HG03039 (cell line): Measurements from ENCODE around the gene TMEM121.

ENCODE experiments used
- ATAC-seq: cut with Tn5 transposase; IDR thresholded peaks from one replicate; pipeline ENCODE4 v1.9.1; 2021; ENCODE audit warnings: mild to moderate bottlenecking, moderate library complexity; ENCODE audit not compliant: unreplicated experiment

The TMEM121 gene

DNA sequence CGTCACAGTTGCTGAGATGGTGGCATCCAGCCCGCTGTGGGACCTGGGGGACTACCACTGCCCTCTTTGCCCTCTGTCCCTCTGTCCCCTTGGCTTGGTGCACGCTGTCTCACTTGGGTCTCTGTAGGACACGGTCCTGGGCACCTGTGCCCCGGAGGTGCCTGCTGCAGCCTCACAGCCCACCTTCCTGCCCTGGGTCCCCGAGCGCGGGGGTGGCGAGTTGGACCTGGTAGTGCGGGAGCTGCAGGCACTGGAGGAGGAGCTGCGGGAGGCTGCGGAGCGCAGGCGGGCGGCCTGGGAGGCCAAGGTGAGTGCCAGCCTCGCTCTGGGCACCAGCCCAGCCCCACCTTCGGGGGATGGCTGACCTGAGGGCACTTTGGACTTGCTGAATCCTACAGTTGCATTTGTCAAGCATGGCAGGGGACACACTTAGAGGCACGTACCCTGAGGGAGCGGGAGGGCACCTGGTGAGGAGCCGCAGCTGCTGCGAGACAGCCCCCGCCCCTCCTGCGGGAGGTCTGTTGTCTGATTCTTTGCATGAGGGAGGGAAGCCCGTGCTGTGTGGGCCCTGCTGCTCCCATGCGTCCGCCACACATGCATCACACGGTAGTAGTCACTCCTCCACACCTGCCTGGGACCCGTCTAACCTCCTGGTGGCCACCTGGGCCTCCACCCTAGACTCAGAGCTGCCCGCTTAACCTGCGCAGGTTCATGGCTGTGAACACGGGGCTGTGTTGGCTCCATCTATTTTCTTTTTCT, 28.5 kb upstream of the TMEM121 start:
- ATAC-seq = no peak

- no peak for ATAC-seq
Observed at GRCh38 chr14:105498430-105499255, 27.7 kb upstream of the TMEM121 start.

- ATAC-seq = no peak
Observed at GRCh38 chr14:105499256-105500035, 26.9 kb upstream of the TMEM121 start.

DNA sequence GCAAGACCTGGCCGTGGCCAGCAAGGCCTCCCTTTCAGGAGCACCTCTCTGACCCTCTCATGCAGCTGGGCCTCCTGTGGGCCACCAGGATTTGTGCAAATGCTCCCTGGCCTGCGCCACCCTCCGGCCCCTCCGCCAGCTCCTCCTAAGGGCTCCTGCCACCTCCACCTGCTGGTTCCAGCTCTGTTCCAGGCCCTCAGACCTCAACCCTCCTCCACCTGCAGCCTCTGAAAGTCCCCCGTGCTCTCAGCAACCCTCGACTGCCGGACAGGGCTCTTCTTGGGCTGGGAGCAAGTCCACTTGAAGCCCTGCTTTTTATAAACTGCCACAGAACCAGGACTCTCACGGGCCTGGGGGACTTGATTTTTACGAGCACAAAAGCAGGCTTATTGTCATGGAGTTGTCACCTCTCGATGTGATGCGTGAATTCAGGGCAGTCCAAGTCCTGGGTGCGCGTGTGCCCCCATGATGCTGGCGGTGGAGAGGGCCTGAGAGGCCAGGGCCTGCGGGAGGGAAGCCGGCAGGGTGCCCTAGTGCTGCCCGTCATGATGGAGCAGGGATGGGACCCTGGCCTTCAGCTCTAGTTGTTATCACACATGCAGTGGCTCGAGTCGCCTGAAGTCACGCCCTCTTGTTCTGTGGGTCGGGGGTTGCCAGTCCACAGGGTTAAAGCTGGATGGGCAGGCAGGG, 26.2 kb upstream of the TMEM121 start:
- ATAC-seq = no peak

- ATAC-seq = no peak
Observed at GRCh38 chr14:105500726-105501101, 25.7 kb upstream of the TMEM121 start.

DNA sequence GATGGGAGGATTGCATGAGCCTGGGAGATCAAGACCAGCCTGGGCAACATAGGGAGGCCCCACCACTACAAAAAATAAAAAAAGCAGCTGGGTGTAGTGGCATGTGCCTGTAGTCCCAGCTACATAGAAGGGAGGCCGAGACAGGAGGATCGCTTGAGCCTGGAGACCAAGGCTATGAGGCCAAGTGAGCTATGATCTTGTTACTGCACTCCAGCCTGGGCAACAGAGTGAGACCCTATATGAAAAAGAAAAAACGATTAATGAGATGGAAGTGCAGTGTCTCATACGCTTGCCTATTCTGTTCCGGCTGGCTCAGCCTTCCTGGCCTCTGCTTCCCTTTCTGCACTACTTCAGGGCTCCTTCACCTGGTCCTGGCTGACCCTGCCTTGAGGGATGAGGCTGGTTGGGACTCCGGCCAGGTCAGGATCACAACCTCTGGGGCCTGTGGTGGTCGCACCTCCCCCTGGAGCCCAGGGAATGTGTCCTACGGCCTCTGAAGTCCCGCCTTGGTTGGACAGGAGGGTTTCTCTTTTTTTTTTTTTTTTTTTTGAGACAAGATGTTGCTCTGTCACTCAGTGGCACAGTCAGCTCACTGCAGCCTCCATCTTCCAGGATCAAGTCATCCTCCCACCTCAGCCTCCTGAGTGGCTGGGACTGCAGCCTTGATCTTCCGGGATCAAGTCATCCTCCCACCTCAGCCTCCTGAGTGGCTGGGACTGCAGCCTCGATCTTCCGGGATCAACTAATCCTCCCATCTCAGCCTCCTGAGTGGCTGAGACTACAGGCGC, 24.7 kb upstream of the TMEM121 start:
- no peak for ATAC-seq

DNA sequence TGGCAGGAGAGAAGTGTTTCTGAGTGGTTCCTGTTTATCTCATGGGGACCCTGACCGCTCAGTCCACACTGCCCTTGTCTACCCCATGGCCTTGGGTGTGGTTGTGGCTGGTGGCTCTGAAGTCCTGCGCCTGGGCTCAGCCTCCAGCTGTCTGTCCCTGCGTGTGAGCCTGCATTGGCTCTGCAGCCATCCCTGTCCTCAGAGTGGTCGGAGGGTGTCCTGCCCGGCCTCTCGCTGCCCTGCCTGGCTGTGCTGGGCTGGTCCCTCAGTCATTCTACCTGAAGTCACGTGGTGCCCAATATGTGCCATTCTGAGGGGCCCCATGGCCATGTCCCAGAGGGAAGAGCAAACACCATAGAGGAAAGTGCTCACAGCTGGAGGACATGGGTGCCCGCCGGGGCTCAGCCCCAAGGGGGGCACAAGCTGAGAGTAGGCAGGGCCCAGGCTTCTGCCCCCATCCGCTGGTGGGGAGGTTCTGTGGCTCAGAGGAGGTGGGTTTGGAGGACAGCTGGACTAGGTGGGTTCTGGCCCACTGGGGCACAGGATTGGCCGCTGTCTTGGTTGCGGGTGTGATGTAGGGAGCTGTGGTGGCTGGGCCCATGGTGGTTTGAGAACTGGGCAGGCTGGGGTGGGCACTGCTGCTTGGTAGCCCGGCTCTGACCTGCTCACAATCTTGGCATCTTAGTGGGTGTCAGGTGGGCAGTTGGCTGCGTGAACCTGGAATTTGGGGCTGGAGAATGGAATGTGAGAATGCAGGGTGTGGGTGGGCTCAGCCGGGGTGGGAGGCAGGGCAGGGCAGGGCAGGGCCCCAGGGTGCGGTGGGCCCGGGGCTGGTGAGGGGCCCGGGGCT, 23.7 kb upstream of the TMEM121 start:
- no peak for ATAC-seq

- ATAC-seq = no peak
Observed at GRCh38 chr14:105503296-105503640, 23.1 kb upstream of the TMEM121 start.

- ATAC-seq = no peak
Observed at GRCh38 chr14:105503935-105504692, 22.3 kb upstream of the TMEM121 start.

DNA sequence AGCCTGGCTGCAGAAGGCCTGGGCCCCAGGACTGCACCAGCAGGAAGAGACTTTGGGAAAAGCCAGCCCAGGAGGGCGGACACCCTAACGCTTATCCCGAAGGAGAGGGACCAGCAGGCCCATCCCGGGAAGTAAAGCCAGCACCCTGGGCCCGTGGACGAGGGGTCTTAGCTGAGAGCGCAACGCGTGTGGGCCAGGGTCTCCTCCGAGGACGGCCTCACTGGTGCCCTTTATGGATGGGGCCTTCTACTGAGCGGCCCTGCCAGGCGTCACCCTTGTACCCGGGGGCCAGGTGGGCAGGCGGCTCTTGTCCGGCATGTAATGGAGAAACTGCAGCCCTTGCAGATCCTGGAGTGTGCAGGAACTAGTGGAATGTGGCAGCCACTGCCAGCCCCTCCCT, 21.3 kb upstream of the TMEM121 start:
- no peak for ATAC-seq

DNA sequence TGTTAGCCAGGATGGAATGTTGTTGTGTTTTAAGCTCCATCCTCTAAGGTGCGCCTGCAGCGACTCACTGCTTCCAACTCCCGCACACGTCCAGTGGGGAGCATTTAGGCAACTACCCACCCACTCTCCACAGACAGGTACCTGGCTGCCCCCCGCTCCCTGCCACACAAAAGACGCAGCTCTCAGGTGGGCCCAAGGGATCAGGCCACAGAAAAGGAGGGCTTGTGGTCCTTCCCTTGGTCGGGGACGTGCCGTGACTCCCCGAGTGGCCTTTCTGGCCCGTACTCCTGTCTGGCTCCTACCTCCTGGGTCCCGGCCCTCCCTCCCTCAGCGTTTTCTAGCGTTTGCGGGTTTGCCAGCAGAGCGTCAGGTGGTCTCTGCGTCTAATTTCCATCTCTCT, 19.1 kb upstream of the TMEM121 start:
- ATAC-seq = no peak

- no peak for ATAC-seq
Observed at GRCh38 chr14:105508069-105508468, 18.3 kb upstream of the TMEM121 start.

DNA sequence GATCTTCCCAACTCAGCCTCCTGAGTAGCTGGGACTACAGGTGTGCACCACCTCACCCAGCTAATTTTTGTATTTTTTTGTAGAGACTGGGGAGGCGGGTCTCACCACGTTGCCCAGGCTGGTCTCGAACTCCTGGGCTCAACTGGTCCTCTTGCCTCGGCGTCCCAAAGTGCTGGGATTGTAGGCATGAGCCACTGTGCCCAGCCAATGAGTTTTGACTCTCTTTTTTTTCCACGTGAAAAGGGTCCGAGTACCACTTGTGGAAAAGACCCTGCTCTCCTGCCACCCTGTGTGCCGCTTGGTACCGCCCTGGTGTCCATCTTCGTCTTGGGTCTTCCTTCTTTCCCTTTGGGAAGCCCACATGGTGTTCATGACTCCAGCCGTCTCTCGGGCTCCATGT, 17.8 kb upstream of the TMEM121 start:
- ATAC-seq = no peak

DNA sequence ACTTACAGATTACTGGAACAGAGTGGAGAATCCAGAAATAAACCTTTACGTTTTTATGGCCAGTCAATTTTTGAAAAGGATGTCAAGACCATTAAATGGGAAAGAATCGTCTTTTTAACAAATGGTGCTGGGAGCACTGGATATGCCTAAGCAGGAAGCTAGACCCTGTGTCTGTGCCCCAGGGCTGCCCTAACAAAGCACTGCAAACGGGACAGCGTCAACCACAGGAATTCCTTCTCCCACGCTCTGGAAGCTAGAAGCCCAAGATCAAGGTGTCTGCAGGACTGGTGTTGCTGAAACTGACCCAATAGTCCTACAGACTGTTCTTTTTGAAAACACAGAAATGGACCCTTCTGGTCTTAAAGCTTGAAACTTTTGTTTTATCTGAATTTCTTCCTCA, 9.3 kb upstream of the TMEM121 start:
- ATAC-seq = no peak

- no peak for ATAC-seq
Observed at GRCh38 chr14:105519946-105520698, 6.3 kb upstream of the TMEM121 start.

- ATAC-seq = no peak
Observed at GRCh38 chr14:105525326-105525725, 1.1 kb upstream of the TMEM121 start.

DNA sequence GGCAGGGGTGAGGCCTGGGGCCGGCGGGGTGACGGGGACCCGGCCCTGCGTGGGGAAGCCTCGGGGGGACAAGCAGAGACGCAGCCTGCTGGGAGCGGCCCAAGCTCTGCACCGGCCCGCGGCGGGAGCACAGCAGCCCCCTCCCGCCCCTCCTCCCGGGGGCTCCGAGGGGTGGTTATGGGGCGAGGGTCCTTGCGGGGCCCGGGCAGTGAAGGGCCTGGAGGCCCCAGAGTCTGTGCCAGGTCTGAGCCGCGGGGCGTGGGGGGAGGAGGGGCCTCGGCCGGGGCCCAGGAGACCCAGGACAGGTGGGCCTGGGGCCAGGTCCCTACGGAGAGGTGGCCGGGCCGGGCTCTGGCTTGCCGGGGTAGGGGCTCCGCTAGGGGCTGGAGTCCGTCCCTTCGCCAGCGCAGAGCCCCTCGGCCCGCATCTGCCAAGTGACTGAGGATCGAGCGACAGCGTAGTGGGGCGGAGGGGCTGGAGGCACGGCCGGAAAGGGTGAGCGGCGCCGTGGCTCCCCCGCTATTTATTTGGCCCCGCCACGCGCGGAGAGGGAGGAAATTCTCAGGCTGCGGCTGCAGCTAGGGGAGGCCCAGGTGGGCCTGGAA, 495 bp downstream of the TMEM121 start:
- ATAC-seq = no peak
